Activated CD8-positive, alpha-beta T cell treated with anti-CD3 and anti-CD28 coated beads for 36 hours (primary cell): ENCODE data around the gene DIS3L. TPM values are rescaled to one million over a fixed set of nuclear protein-coding genes. Genes with fewer than 3 reads are reported as not detected.
"Not testable (repeated sequence)": the region's sequence is repeated elsewhere in the genome, so short reads cannot be mapped to it uniquely, and the experiment has no call there.

Experiments
- ATAC-seq: fragments of 200-7000 bp; cut with Tn5 transposase; one replicate; pipeline ENCODE4 v1.10.0; 2021; ENCODE audit warnings: mild to moderate bottlenecking, moderate library complexity
- CTCF ChIA-PET: fragments of 350-600 bp; sonication (Branson Sonifier 250); formaldehyde crosslinking; loops from one replicate; lab custom pipeline; 2021; ENCODE audit warnings: antibody characterized with exemption; lab: Charles Lee
- POLR2A ChIA-PET: fragments of 350-600 bp; sonication (Branson Sonifier 250); formaldehyde crosslinking; loops from one replicate; lab custom pipeline; 2021; ENCODE audit warnings: antibody characterized with exemption; lab: Charles Lee
- DNase-seq: peaks from one replicate; pipeline ENCODE4 v3.0.0-alpha.2; 2020
- H3K27ac Mint-ChIP-seq: one replicate; pipeline ENCODE4 v1.8.0; 2021; ENCODE audit warnings: mild to moderate bottlenecking, mixed read lengths
- H3K27me3 Mint-ChIP-seq: one replicate; pipeline ENCODE4 v1.8.0; 2021; ENCODE audit warnings: mixed read lengths
- H3K36me3 Mint-ChIP-seq: one replicate; pipeline ENCODE4 v1.8.0; 2021; ENCODE audit warnings: low read depth, mixed read lengths
- H3K4me1 Mint-ChIP-seq: one replicate; pipeline ENCODE4 v1.8.0; 2021; ENCODE audit warnings: low read depth, mixed read lengths
- H3K4me3 Mint-ChIP-seq: one replicate; pipeline ENCODE4 v1.8.0; 2021; ENCODE audit warnings: mild to moderate bottlenecking, moderate library complexity, mixed read lengths
- H3K9me3 Mint-ChIP-seq: one replicate; pipeline ENCODE4 v1.8.0; 2021; ENCODE audit warnings: mixed read lengths
- intact Hi-C: fragments of 100-400 bp; cut with micrococcal nuclease; formaldehyde crosslinking; loops from one replicate; pipeline ENCODE4 v1.10.0; 2022
- total RNA-seq, 2 experiments: library from RNA; stranded (reverse); gene quantifications; one replicate each; pipeline ENCODE4 v1.2.3, GENCODE V29; 2021
- TF ChIP-seq, protein P1 (sequence below): fragments of 200-600 bp; IDR thresholded peaks from one replicate; pipeline ENCODE4 v1.8.0; 2022; ENCODE audit warnings: antibody characterized with exemption, mild to moderate bottlenecking

DIS3L gene
- total RNA-seq, 2 experiments from 2014 or later: 23.6 to 23.7 TPM

DNA sequence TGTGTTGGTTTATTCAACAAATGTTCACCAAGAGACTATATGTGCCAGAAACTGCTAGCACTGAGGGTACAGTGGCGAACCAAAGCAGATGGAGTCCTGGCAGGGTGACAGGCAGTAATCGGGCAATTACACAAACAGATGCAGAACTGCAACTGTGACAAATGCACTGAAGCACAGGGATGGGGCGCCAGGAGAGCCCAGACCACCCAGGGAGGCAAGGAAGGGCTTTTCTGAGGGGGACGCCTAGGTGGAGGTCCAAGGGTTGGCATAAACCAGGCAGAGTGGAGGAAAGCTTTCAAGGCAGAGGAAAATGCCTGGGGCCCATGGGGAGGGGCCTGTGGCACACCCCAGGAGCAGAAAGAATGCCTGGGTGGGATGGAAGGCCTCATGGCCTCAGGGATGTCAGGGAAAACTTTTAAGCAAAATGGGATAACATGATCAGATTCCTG lies 5.5 kb downstream of the DIS3L start:
- Mint-ChIP-seq H3K4me1 (peaks cover 22% of the 10 kb centered on the region), H3K27ac (no peak overlapping the region), H3K36me3 (peaks cover 26% of the 10 kb centered on the region), H3K4me3 (no peak overlapping the region), H3K27me3 (no peaks in the 10 kb centered on the region), H3K9me3 (no peaks in the 10 kb centered on the region)
- DNase-seq (no peak), ATAC-seq (no peak)
- CTCF ChIA-PET: interaction anchor here (1.2 kb wide), 1 partner anchor 10 kb away, joined by 3 read pairs; no protein-coding TSS in a partner anchor
- POLR2A ChIA-PET: no interaction called here
- intact Hi-C loops: no loop called here
- TF ChIP-seq, protein P1, sequence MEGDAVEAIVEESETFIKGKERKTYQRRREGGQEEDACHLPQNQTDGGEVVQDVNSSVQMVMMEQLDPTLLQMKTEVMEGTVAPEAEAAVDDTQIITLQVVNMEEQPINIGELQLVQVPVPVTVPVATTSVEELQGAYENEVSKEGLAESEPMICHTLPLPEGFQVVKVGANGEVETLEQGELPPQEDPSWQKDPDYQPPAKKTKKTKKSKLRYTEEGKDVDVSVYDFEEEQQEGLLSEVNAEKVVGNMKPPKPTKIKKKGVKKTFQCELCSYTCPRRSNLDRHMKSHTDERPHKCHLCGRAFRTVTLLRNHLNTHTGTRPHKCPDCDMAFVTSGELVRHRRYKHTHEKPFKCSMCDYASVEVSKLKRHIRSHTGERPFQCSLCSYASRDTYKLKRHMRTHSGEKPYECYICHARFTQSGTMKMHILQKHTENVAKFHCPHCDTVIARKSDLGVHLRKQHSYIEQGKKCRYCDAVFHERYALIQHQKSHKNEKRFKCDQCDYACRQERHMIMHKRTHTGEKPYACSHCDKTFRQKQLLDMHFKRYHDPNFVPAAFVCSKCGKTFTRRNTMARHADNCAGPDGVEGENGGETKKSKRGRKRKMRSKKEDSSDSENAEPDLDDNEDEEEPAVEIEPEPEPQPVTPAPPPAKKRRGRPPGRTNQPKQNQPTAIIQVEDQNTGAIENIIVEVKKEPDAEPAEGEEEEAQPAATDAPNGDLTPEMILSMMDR: no peak

DNA sequence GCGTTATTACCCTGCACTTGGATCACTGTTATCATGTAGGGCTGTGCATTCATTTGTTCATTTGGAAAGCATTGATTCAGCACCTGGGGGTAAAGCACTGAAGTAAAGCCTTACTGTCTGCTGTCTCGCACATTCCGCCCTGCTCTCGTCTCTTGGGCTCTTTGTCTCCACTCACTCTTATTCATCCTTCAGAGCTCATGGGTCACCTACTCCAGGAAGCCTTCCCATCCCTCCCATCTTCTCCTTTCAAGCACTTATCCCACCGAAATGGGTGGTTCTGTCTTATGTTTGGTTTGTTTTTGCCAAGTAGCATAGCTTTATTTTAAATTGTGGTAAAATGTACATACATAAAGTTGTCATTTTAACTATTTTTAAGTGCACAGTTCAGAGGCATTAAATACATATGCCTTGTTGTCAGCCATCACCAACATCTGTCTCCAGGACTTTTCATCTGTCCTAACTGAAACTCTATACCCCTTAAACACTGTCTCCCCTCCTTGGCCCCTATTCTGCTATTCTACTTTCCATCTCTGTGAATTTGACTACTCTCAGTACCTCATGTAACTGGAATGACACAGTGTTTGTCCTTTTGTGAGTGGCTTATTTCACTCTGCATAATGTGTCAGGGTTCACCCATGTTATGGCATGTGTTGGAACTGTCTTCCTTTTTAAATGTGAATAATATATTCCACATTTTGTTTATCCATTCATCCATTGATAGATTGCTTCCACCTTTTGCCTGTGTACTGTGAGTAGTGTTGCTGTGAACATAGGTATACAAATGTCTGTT lies 9.3 kb downstream of the DIS3L start:
- DNase-seq: no peak
- POLR2A ChIA-PET: interaction anchor here (0.7 kb wide), 1 partner anchor 194 kb away, joined by 4 read pairs; no protein-coding TSS in a partner anchor
- CTCF ChIA-PET: interaction anchor here (1.0 kb wide), 1 partner anchor 14 kb away, joined by 4 read pairs; no protein-coding TSS in a partner anchor
- Mint-ChIP-seq H3K36me3 (peaks cover 11% of the 10 kb centered on the region), H3K4me3 (no peak overlapping the region), H3K27ac (no peak overlapping the region), H3K9me3 (no peaks in the 10 kb centered on the region), H3K27me3 (no peaks in the 10 kb centered on the region), H3K4me1 (no peaks in the 10 kb centered on the region)
- ATAC-seq: no peak
- intact Hi-C loops: no loop called here
- TF ChIP-seq, protein P1: no peak

DNA sequence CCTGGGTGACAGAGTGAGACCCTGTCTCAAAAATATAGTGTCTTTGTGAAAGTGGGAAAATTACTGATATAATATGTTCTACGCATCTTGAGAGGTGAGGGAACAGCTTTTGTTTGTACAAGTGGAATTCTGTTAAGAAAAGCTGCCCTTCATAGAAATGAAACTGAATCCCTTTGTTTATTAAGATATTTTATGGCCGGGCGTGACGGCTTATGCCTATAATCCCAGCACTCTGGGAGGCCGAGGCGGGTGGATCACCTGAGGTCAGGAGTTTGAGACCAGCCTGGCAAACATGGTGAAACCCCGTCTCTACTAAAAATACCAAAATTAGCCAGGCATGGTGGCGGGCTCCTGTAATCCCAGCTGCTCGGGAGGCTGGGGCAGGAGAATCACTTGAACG lies 11.1 kb downstream of the DIS3L start:
- H3K4me1 Mint-ChIP-seq, H3K9me3 Mint-ChIP-seq, intact Hi-C loops, H3K27me3 Mint-ChIP-seq, H3K27ac Mint-ChIP-seq, H3K4me3 Mint-ChIP-seq, H3K36me3 Mint-ChIP-seq, ATAC-seq, DNase-seq, POLR2A ChIA-PET: not testable (repeated sequence)
- CTCF ChIA-PET: interaction anchor here (0.6 kb wide), 1 partner anchor 94 kb away, joined by 3 read pairs; no protein-coding TSS in a partner anchor

DNA sequence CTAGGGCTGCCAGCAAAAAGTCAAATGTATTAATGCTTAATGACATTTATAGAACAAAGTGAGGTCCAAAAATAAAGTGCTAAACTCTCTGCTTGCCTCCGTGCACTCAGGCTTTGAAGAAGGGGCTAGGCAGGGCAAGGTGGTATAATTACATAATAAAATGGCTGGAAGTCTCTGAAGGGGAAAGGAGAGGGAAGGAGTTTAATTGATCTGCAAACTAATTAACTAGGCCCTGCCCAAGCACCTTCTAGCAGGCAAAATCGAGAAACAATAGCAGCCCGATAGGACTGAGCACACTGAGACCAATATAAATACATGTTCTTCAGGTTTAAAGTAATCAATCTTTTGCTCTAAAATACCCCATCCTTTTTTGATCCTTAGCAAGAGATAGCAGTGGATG lies 13.0 kb downstream of the DIS3L start:
- peaks cover 12% of the 10 kb centered on the region for H3K36me3 Mint-ChIP-seq

DNA sequence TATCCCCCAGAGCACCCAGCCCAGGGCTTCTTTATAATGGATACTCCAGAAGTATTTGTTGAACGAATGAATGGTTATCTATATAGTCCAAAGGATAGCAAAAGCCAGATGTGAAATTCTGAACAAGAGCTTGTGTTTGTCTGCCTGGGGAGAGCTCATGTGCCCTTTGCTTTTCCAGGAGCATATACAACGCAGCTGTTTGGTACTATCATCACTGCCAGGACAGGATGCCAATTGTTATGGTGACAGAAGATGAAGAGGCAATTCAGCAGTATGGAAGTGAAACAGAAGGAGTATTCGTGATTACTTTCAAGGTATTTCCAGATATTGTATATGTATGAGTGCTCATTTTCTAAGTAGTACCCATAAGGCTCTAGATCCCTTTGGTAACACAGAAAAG lies 15.2 kb downstream of the DIS3L start:
- TF ChIP-seq, protein P1: no peak
- peaks cover 21% of the 10 kb centered on the region for H3K36me3 Mint-ChIP-seq
- POLR2A ChIA-PET: no interaction called here

More for the DNA sequence above, 13.0 kb downstream of the DIS3L start:
- Mint-ChIP-seq H3K27me3 (no peaks in the 10 kb centered on the region), H3K4me1 (no peaks in the 10 kb centered on the region), H3K27ac (no peak overlapping the region), H3K4me3 (no peak overlapping the region), H3K9me3 (no peaks in the 10 kb centered on the region)
- ChIA-PET CTCF (interaction anchor here (0.7 to 1.4 kb wide), 2 partner anchors 12 to 18 kb away, joined by 3 to 4 read pairs; no protein-coding TSS in a partner anchor), POLR2A (no interaction called here)
- intact Hi-C loops: no loop called here
- DNase-seq (no peak), ATAC-seq (no peak)
- TF ChIP-seq, protein P1: no peak

More for the DNA sequence above, 15.2 kb downstream of the DIS3L start:
- H3K27ac Mint-ChIP-seq: no peak overlapping the region
- H3K9me3 Mint-ChIP-seq: no peaks in the 10 kb centered on the region
- DNase-seq (no peak), ATAC-seq (no peak)
- no peaks in the 10 kb centered on the region for H3K27me3 Mint-ChIP-seq
- H3K4me1 Mint-ChIP-seq: peaks cover 2% of the 10 kb centered on the region
- H3K4me3 Mint-ChIP-seq: no peak overlapping the region
- CTCF ChIA-PET: interaction anchor here (1.9 kb wide), 1 partner anchor 190 kb away, joined by 4 read pairs; the partner anchor contains the start of gene SNAPC5
- intact Hi-C loops: no loop called here
